Fibroblast of the aortic adventitia (primary cell): ENCODE data around the gene ACTR1A. TPM values are rescaled to one million over a fixed set of nuclear protein-coding genes. Genes with fewer than 3 reads are reported as not detected.
"Not testable (repeated sequence)": the region's sequence is repeated elsewhere in the genome, so short reads cannot be mapped to it uniquely, and the experiment has no call there.

ENCODE experiments used
- DNase-seq: peaks from one replicate; pipeline ENCODE4 v3.0.0-alpha.2; 2010; ENCODE audit warnings: low read depth
- H3K4me3 ChIP-seq: 2 replicates; pipeline ENCODE4 v1.5.1; 2011; ENCODE audit warnings: low read depth, mild to moderate bottlenecking, control low read depth, low read length, moderate library complexity
- total RNA-seq: library from RNA; depleted of rRNA; stranded (reverse); fragments of >200 nt; gene quantifications from 2 replicates; pipeline ENCODE4 v1.2.3, GENCODE V29; 2012; ENCODE audit warnings: low replicate concordance
- TF ChIP-seq, protein P1 (sequence below): IDR thresholded peaks from 2 replicates; pipeline ENCODE4 v1.5.1; 2011; ENCODE audit warnings: mild to moderate bottlenecking, low read length, control low read depth, inconsistent platforms; ENCODE audit not compliant: insufficient read depth

Gene ACTR1A
- total RNA-seq, 1 donor: 105 TPM

DNA sequence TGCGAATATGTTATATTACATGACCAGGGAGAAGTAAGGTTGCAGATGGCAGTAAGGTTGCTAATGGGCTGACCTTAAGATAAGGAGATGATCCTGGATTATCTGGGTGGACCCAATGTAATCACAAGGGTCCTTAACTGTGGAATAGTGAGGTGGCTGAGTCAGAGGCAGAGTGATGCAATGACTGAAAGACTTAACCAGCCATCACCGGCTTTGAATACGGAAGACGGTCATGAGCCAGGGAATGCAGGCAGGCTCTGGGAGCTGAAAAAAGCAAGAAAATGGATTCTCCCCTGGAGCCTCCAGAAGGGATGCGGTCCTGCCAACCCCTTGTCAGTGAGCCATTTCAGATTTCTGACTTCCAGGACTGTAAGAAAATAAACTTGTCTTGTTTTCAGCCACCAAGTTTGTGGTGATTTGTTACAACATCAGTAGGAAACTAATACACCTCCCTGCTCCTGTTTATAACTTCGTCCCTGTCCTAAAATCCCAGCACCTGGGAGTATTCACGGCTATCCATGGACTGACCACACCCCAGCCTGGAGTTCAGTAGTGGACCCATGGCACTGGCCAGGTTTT lies 46.5 kb downstream of the ACTR1A start:
- H3K4me3 ChIP-seq: no peak overlapping the region
- DNase-seq: peak; percentile 94
- TF ChIP-seq, protein P1, sequence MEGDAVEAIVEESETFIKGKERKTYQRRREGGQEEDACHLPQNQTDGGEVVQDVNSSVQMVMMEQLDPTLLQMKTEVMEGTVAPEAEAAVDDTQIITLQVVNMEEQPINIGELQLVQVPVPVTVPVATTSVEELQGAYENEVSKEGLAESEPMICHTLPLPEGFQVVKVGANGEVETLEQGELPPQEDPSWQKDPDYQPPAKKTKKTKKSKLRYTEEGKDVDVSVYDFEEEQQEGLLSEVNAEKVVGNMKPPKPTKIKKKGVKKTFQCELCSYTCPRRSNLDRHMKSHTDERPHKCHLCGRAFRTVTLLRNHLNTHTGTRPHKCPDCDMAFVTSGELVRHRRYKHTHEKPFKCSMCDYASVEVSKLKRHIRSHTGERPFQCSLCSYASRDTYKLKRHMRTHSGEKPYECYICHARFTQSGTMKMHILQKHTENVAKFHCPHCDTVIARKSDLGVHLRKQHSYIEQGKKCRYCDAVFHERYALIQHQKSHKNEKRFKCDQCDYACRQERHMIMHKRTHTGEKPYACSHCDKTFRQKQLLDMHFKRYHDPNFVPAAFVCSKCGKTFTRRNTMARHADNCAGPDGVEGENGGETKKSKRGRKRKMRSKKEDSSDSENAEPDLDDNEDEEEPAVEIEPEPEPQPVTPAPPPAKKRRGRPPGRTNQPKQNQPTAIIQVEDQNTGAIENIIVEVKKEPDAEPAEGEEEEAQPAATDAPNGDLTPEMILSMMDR: no peak

DNA sequence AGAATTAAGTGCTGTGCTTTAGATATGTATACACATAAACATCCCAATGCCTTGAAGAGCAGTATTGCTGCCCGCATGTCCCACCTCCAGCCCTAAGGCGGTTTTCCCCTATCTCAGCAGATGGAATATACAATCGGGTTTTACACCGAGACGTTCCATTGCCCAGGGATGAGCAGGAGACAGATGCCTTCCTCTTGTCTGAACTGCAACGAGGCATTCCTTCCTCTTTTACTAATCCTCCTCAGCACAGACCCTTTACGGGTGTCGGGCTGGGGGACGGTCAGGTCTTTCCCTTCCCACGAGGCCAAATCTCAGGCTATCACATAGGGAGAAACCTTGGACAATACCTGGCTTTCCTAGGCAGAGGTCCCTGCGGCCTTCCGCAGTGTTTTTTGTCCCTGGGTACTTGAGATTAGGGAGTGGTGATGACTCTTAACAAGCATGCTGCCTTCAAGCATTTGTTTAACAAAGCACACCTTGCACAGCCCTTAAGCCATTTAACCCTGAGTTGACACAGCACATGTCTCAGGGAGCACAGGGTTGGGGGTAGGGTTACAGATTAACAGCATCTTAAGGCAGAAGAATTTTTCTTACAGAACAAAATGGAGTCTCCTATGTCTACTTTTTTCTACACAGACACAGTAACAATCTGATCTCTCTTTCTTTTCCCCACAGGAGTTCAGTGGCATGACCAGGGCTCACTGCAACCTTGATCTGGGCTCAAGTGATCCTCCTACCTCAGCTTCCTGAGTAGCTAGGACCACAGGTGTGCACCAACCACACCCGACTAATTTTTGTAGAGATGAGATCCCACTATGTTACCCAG lies 47.6 kb downstream of the ACTR1A start:
- not testable (repeated sequence) for H3K4me3 ChIP-seq, DNase-seq

DNA sequence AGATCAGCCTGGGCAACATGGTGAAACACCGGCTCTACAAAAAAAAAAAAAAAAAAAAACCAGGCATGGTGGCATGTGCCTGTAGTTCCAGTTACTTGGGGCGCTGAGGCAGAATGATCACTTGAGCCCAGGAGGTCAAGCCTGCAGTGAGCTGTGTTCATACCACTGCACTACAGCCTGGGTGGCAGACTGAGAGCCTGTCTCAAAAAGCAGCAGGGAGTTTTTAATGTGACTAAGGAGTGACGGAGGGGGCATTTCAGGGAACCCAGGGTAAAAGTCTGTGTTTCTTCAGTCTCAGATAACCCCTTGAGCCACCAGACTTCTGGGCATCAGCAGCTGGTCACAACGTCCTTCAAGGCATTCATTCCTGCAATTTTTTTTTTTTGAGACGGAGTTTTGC lies 49.0 kb downstream of the ACTR1A start:
- no peak overlapping the region for H3K4me3 ChIP-seq
- DNase-seq: no peak
- TF ChIP-seq, protein P1: no peak

DNA sequence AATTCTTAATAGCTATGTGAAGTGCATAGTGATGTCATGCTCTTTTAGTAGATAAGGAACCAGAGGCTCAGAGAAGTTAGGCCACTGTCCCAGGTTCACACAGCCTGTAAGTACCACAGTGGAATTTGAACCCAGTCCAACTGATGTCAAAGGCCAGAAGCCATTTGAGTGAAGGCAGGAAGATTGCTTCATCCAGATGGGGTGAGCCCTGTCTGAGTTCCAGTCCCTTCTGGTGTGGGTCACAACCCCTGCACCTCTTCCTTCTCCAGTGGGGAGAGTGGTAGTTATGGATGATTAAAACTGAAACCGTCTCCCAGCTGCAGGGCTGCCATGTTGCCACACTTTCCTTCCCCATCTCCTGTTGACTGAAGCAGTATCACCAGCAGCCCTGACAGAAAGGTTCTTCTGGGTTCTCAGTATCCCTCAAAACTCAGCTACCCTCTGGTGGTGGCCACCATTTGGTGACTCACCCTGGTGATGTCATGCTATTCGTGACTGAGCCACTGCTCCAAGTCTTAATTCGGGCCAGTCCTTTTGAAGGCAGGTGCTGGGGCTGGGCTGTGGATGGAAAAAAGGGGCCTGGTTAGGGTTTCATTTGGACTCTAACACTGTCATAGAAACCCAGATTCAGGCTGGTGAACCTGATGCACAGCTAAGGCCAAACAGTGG lies 49.7 kb downstream of the ACTR1A start:
- TF ChIP-seq, protein P1: no peak
- peak; percentile 64 for DNase-seq
- H3K4me3 ChIP-seq: no peak overlapping the region

DNA sequence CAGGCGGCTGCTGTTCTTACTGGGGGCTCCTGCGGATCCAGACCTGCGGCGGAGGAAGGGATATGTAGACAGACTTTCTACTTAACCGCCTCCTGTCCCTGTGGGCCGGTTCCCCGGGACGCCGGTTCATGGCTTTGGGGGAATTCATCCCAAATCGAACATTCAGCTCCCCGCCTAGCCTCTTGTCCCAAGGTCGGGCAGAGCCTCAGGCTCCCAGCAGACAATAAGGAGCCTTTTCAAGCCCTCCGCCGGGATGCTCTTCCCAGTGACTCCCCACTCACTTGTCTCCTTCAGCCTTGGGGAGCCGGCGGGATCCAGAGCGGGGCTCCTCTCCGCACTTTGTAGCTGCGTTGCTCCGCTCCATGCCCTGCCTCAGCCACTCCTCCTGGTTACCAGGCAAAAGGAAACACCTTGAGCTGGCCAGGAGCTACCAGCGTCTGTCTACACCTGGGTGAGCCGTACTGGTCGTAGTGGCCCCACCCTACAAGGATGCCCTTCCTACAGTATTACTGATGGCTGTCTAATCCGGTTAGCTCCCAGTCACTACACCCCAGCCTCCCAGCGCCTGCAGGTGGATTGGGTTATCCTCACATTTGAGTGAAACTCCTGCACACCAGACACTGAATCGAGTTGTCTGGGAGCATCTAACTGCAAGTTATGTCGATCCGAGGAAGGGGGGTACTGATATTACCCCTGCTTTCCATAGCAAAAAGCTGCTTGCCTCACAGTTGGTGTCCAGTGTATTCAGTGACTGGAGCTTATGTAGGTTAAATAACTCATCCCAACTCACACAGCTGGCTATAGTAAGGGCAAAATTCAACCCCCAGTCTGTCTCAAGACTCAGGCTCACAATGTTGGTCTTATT lies 51.2 kb downstream of the ACTR1A start, which contains the start of gene C10orf95:
Gene C10orf95, minus strand, starts transcription at position 439 of the 865 bp plus-strand sequence. CDS start 450 bp downstream, outside the sequence.
- DNase-seq: no peak
- H3K4me3 ChIP-seq: peak within 1 kb of the TSS; percentile 75
- TF ChIP-seq, protein P1: no peak

DNA sequence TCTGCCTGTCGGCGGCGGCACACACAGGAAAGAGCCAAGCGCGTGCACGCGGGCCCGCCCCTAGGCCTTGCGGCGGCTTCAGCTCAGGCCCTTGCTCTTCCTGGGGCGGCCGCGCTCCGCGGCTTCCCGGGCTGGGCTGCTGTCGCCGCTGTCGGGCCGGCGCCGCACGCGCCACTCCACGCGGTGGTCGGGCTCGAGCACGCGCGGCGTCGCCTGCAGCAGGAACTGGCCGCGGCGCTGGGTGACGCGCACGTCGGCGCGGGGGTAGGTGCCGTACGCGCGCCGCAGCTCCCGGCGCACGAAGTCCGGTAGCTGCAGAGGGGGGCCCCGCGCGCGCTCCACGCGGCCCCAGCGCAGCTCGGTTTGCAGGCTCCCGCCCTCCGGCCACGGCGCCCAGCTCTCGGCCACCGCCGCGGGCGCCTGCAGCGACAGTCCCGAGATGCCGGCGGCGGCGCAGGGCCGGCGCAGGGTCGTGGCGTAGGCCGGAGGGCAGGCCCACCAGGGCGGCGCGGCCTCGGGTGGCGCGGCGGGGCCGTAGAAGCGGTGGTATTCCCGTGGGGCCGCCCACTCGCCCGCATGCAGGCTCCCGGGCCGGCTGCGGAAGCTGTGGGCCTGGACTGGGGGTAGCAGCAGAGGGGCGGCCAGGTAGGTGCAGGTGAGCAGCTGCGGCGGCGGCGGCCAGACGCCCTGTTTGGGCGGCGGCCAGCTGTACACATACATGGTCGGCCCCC lies 52.0 kb downstream of the ACTR1A start:
- peak; percentile 61 for DNase-seq
- TF ChIP-seq, protein P1: no peak
- peak overlapping the region; percentile 75 for H3K4me3 ChIP-seq
